Glomerular endothelial cell (primary cell): Measurements from ENCODE around the gene DNLZ. TPM values are rescaled to one million over a fixed set of nuclear protein-coding genes. Genes with fewer than 3 reads are reported as not detected.
"Not testable (repeated sequence)": the region's sequence is repeated elsewhere in the genome, so short reads cannot be mapped to it uniquely, and the experiment has no call there.

Experiments
- DNase-seq: peaks from one replicate; pipeline ENCODE4 v3.0.0-alpha.2; 2011; ENCODE audit warnings: low read depth, low spot score; ENCODE audit errors: extremely low read depth
- total RNA-seq: library from RNA; depleted of rRNA; stranded (reverse); fragments of >200 nt; gene quantifications from 2 replicates; pipeline ENCODE4 v1.2.3, GENCODE V29; 2015

The DNLZ gene
- 33.6 and 50.4 TPM in 2 replicates for total RNA-seq

DNA sequence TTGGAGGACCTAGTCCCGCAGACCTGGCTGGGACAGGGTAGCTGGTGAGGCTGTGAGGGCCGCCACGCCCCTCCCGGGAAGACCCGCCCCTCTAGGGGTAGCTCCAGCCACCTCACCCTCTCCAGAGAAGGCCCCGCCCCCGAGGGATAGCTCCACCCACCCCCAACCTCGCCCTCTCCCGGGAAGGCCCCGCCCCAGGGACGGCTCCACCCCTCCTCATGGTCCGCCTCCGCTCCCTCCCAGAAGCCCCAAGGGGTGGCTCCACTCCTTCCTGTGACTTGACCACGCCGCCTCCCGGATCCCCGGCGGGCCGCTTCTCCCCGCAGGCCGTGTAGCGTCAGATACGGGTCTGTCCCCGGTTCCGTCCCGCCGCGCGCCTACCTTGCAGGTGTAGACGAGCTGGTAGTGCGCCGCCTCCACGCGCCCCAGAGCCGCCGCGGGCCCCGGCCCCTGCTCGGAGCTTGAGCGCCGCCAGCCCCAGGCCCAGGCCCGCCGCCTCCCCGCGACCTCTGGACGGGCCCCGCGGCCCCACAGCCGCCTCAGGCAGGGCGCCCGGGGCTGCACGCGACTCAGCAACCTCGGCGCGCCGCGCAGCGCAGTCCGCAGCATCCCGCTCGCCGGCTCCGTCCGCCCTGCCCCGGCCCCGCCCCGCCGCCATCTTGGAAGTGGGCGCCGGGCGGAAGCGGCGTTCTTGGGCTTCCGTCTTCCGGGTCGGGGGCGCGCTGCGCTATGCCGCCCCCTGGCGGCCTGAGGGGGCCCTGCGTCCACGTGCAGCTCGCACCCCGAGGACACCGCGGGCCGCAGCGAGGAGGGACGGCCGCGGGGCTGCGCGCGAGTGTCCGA, at the start of gene DNLZ:
TSS of gene DNLZ (minus strand) at position 639 of the 843 bp plus-strand sequence. CDS start at position 609, 30 bp downstream.
- peak; percentile 34 for DNase-seq

- DNase-seq = no peak
These were observed 49.4 kb upstream of the DNLZ start for GRCh38 chr9:136412962-136413361.

GRCh38 chr9:136411378-136411777, 47.8 kb upstream of the DNLZ start:
- no peak for DNase-seq

GRCh38 chr9:136410500-136411287, 47.1 kb upstream of the DNLZ start, which contains the start of the genes ENTR1 and PMPCA:
Gene ENTR1 (minus strand): TSS chr9:136410614. CDS start chr9:136410397, 217 bp downstream.
Gene PMPCA (plus strand): TSS chr9:136410658. CDS start chr9:136410669, 11 bp downstream.
- peak; percentile 16 for DNase-seq

DNA sequence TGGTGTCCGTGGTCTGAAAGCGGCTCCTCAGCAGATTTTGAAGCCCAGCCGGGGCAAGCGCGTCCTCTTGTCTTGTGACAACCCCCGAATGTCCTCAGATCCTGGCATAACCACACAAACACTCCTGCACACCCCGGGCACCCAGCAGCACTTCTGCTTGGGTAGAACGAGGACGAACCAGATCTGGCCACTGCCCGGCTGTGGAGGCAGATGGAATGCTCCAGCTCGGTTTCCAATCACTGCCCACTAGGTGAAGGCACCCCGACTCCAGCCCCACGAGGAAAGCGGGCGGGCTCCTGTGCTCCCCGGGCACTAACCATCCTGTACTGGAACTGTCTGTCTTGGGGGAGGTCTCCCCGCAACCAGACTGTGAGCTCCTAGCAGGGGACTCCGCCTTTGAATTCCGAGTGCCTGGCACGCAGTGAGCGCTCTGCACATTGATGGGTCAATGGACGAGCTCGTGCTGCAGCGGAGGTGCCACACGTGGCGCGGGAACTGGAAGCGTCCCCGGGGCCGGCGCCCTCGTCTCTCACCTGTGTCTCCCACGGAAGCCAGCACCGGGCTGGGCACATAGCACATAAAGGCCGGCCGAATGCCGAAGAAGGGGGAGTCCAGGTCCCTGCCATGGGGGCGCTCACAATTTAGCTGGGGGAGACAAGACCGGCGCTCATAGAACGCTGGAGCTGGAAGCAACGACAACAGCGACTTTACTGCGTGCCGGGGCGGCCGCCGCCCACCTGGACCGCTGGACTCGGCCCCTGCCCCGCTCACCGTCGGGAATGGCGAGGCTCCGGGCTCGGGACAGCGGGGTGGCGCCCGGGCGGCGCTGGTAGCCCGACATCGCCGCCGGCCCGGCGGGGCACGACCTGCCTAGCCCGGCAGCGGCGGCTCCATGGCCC, 46.3 kb upstream of the DNLZ start:
- no peak for DNase-seq

DNA sequence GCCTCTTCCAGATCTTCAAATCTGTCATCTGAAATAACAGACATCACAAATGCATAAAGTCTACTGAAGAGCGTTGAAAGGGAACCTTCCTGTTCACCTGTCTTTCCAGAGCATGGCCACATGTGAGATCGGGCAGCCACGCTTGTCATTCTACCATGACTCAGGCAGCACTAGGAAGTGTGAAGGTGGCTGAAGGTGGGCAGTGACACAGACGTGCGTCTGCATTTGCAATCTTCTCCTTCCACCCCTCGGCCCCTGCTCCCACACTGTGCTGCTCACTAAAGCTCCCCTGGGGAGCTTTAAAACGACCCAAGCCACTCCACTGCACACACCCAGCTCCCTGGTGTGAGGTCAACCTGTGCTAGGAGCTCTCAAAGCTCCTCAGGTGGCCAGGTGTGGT, 44.4 kb upstream of the DNLZ start:
- DNase-seq = no peak

DNA sequence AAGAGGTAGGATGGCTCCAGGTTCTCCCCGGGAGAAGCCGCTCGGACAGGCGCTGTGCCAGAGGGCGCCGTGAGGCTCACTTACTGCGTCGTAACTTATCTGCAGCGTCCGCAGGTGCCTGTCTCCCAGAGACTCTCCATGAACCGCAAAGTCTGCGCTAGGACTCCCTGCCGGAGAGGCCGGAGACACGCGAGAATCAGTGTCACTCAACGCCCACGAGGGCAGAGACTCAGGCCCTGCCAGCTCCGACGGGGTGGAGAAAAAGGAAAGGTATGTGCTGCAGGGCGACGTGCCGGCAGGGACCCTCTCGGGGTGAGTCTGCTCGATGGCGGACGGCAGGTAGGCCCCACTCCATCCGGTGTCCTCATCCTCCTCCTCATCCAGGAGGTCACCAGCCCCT, 43.5 kb upstream of the DNLZ start:
- not testable (repeated sequence) for DNase-seq

- not testable (repeated sequence) for DNase-seq
These were observed 42.4 kb upstream of the DNLZ start for GRCh38 chr9:136405904-136406303.

DNA sequence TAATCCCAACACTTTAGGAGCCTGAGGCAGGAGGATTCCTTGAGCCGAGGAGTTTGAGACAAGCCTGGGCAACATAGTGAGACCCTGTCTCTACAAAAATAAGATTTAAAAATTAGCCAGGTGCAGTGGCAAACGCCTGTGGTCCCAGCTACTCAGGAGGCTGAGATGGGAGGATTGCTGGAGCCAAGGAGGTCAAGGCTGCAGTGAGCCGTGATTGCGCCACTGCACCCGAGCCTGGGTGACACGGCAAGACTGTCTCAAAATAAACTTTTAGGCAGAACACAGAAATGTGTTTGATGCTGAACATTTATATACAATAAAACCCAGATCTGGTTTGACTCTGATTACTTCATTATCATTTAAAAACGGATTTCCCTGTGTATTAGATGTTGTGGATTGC, 41.9 kb upstream of the DNLZ start:
- no peak for DNase-seq

GRCh38 chr9:136404801-136405136, 41.2 kb upstream of the DNLZ start:
- DNase-seq = no peak

GRCh38 chr9:136403915-136404800, 40.6 kb upstream of the DNLZ start:
- DNase-seq = no peak

DNA sequence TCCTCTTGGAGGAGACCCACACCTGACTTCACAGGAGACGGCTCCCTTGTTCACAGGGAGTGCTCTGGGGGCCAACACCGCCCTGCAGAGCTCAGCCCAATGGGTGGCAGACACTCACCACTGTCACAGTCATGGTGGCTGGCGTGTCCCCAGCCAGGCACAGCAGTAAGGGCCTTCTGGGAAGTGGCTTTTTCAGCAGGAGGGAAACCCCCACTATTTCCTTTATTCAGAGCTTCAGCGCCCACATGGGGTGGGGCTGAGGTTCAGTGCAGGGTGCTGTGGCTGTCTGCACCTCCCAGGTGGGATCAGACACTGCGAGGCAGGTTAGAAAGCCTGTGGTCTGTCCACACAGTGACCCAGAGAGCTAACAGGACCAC, 40.0 kb upstream of the DNLZ start:
- no peak for DNase-seq

GRCh38 chr9:136402067-136402466, 38.5 kb upstream of the DNLZ start:
- DNase-seq = no peak

DNA sequence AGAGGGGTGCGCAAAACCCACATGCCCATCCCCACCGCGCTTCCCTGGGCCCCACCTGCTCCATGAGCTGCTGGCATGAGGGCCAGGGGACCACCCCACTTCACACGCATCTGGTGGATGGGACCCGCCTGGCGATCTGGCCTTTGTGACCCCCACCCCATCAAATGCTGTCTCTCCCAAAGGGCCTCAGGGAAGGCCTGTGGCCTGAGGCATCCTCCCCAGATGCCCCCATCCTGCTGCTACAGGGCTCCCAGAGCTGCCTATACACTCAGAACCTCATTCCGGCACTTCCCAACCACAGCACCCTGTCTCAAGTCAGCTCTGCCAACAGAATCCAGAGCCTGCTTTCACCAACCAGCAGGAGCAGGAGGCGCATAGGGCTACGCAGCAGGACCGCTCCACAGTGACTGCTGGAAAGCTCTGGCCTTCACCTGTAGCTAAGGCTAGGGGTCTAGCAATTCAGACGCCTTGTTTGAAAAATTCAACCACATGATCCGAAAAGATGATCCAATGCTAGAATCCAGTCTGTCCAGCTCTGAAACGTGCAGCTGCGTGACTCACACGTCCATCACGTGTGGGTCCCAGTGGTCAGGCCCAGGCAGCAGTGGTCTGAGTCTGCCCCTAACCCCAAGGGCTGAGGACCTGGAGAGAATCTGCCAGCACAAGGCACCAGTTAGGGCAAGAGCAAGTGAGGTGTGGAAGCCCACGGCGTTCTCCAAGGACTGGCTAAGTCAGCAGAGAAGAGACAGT, 37.8 kb upstream of the DNLZ start:
- no peak for DNase-seq

GRCh38 chr9:136400038-136400834, 36.7 kb upstream of the DNLZ start, which contains the start of gene SNAPC4:
Gene SNAPC4 (minus strand): TSS chr9:136400170. CDS start chr9:136398428, 1,742 bp downstream.
- no peak for DNase-seq

DNA sequence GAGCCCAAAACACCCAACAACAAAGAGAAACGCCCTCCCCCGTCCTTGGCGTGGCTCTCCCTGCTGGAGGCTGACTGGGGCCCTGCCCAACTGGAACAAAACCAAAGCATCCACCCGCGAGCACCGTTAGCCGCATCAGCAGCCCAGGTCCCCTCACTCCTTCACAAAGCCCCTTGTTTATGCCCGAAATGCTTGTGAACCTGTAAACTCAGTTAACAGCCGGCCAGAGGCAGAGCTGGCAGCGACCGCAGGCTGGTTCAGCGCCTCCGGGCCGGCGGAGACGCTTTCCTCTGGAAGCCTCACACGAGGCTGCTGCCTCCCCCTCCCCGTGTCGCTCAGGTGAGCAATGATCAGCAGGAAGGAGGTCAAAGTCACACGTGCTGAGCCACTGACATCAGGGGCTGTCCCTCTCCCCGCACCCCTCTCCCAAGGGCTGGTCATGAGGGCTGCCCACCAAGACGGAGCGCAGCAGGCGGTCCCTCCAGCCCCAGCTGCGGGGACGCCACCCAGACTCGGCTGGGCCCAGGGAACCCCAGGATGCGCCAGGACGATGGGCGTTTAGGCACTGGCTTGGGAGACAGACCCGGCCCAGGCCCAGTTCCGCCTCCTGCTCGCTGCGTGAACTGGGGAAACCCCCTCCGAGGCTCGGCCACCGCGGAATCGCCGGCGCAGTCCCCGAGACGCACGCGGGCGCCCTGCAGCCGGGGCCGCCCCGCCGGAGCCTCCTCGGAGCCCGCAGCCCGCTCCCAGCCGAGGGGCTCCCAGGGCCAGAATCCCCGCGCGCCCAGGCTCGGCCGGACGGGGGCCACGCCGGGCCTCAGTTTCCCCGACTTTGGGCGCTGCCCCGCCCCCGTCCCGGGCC, 35.9 kb upstream of the DNLZ start:
- DNase-seq = no peak

- DNase-seq = no peak
These were observed 34.7 kb upstream of the DNLZ start for GRCh38 chr9:136398286-136398685.
